ENCODE data around the gene ZGLP1. TPM values are rescaled to one million over a fixed set of nuclear protein-coding genes. Genes with fewer than 3 reads are reported as not detected.

The ZGLP1 gene
- total RNA-seq, 2 experiments from 2014 or later = 0.93 to 3.3 TPM

GRCh38 chr19:10295847-10296591 lies 13.6 kb downstream of the ZGLP1 start:
- peaks cover 2% of the 10 kb centered on the region for H3K36me3 Mint-ChIP-seq
- H3K4me3 Mint-ChIP-seq = peak overlapping the region; percentile 69
- ATAC-seq = no peak
- peaks cover 35% of the 10 kb centered on the region for H3K4me1 Mint-ChIP-seq
- no peaks in the 10 kb centered on the region for H3K9me3 Mint-ChIP-seq (ENCODE audit: low read depth)
- no peak for DNase-seq
- H3K27me3 Mint-ChIP-seq = peaks cover 56% of the 10 kb centered on the region
- peak overlapping the region; percentile 67 for H3K27ac Mint-ChIP-seq
- CTCF ChIA-PET = interaction anchor here (1.0 to 1.8 kb wide), 6 partner anchors 16 to 95 kb away, joined by 3 to 7 read pairs (median 5); partner anchors contain the start of gene ICAM1

GRCh38 chr19:10295305-10295846 lies 14.2 kb downstream of the ZGLP1 start:
- DNase-seq = peak; percentile 83
- Mint-ChIP-seq H3K27me3 (peaks cover 63% of the 10 kb centered on the region), H3K9me3 (ENCODE audit: low read depth) (no peaks in the 10 kb centered on the region), H3K27ac (peak overlapping the region; percentile 67), H3K4me3 (peak overlapping the region; percentile 69), H3K36me3 (peaks cover 2% of the 10 kb centered on the region), H3K4me1 (peaks cover 41% of the 10 kb centered on the region)
- CTCF ChIA-PET = interaction anchor here (1.0 to 1.8 kb wide), 5 partner anchors 15 to 96 kb away, joined by 4 to 7 read pairs (median 5); no protein-coding TSS in a partner anchor
- peak; percentile 72 for ATAC-seq

DNA sequence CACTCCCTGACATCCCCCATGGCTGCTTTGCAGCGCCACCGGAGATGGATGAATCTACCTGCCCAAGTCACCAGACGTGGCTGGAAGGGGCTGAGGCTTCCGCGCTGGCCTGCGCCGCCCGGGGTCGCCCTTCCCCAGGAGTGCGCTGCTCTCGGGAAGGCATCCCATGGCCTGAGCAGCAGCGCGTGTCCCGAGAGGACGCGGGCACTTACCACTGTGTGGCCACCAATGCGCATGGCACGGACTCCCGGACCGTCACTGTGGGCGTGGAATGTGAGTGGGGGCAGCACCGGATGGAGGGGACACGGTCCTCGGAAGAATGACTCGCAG lies 15.3 kb downstream of the ZGLP1 start:
- CTCF ChIA-PET = no interaction called here
- no peaks in the 10 kb centered on the region for H3K9me3 Mint-ChIP-seq (ENCODE audit: low read depth)
- H3K4me3 Mint-ChIP-seq = no peak overlapping the region
- H3K4me1 Mint-ChIP-seq = peaks cover 45% of the 10 kb centered on the region
- H3K27me3 Mint-ChIP-seq = peaks cover 63% of the 10 kb centered on the region
- DNase-seq (no peak), ATAC-seq (no peak)
- no peak overlapping the region for H3K27ac Mint-ChIP-seq
- H3K36me3 Mint-ChIP-seq = peaks cover 2% of the 10 kb centered on the region

DNA sequence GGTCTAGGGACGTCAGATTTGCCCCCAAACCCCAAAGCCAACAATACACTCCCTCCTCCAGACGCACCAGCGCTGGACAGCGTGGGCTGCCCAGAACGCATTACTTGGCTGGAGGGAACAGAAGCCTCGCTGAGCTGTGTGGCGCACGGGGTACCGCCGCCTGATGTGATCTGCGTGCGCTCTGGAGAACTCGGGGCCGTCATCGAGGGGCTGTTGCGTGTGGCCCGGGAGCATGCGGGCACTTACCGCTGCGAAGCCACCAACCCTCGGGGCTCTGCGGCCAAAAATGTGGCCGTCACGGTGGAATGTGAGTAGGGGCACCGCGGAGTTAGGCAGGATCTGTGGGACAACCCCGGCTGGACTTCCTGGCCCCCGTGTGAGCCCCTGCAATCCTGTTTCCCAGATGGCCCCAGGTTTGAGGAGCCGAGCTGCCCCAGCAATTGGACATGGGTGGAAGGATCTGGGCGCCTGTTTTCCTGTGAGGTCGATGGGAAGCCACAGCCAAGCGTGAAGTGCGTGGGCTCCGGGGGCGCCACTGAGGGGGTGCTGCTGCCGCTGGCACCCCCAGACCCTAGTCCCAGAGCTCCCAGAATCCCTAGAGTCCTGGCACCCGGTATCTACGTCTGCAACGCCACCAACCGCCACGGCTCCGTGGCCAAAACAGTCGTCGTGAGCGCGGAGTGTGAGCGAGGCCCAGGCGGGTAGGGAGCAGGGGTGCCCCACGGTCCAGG lies 15.8 kb downstream of the ZGLP1 start:
- H3K4me3 Mint-ChIP-seq = no peak overlapping the region
- no peaks in the 10 kb centered on the region for H3K9me3 Mint-ChIP-seq (ENCODE audit: low read depth)
- ATAC-seq = no peak
- no peak overlapping the region for H3K27ac Mint-ChIP-seq
- peaks cover 2% of the 10 kb centered on the region for H3K36me3 Mint-ChIP-seq
- H3K27me3 Mint-ChIP-seq = peaks cover 68% of the 10 kb centered on the region
- peaks cover 50% of the 10 kb centered on the region for H3K4me1 Mint-ChIP-seq
- DNase-seq = no peak
- CTCF ChIA-PET = interaction anchor here (10.1 kb wide), 1 partner anchor 23 kb away, joined by 116 read pairs; the partner anchor contains the start of gene ICAM1

- H3K4me3 Mint-ChIP-seq = peak overlapping the region; percentile 68
- peaks cover 56% of the 10 kb centered on the region for H3K4me1 Mint-ChIP-seq
- no peak for DNase-seq
- peaks cover 74% of the 10 kb centered on the region for H3K27me3 Mint-ChIP-seq
- H3K27ac Mint-ChIP-seq = peak overlapping the region; percentile 13
- H3K9me3 Mint-ChIP-seq (ENCODE audit: low read depth) = no peaks in the 10 kb centered on the region
- peaks cover 2% of the 10 kb centered on the region for H3K36me3 Mint-ChIP-seq
- ATAC-seq = no peak
- CTCF ChIA-PET = interaction anchor here (1.6 to 10.1 kb wide), 2 partner anchors 14 to 22 kb away, joined by 3 to 116 read pairs; partner anchors contain the start of gene ICAM1
Observed at GRCh38 chr19:10292789-10293636, 16.6 kb downstream of the ZGLP1 start.

DNA sequence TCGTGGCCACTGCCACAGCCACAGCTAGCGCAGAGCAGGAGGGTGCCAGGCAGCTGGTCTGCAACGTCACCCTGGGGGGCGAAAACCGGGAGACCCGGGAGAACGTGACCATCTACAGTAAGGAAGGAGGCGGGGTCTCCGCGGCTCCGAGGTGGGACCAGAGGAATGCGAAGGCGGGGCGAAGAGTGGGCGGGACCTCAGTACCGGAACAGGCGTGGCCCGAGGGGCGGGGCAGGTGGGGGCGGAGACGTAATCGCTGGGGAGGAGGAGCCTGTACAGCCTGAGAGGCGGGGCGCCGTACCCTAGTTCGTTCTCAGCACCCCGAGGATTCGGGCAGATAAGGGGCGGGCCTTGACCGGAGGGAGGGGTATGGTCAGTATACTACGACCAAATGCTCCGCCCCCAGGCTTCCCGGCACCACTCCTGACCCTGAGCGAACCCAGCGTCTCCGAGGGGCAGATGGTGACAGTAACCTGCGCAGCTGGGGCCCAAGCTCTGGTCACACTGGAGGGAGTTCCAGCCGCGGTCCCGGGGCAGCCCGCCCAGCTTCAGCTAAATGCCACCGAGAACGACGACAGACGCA lies 17.3 kb downstream of the ZGLP1 start:
- H3K27ac Mint-ChIP-seq = peak overlapping the region; percentile 24
- peaks cover 64% of the 10 kb centered on the region for H3K4me1 Mint-ChIP-seq
- peak overlapping the region; percentile 68 for H3K4me3 Mint-ChIP-seq
- H3K27me3 Mint-ChIP-seq = peaks cover 81% of the 10 kb centered on the region
- CTCF ChIA-PET = interaction anchor here (0.5 to 10.1 kb wide), 6 partner anchors 12 to 129 kb away, joined by 3 to 116 read pairs (median 4); partner anchors contain the start of genes ICAM1 and TYK2
- no peaks in the 10 kb centered on the region for H3K9me3 Mint-ChIP-seq (ENCODE audit: low read depth)
- H3K36me3 Mint-ChIP-seq = peaks cover 2% of the 10 kb centered on the region
- peak; percentile 87 for DNase-seq
- peak; percentile 67 for ATAC-seq

GRCh38 chr19:10291554-10292205 lies 17.9 kb downstream of the ZGLP1 start:
- DNase-seq (no peak), ATAC-seq (peak; percentile 2)
- Mint-ChIP-seq H3K9me3 (ENCODE audit: low read depth) (no peaks in the 10 kb centered on the region), H3K4me3 (peak overlapping the region; percentile 68), H3K4me1 (peaks cover 69% of the 10 kb centered on the region), H3K36me3 (peaks cover 2% of the 10 kb centered on the region), H3K27ac (peak overlapping the region; percentile 68), H3K27me3 (peaks cover 81% of the 10 kb centered on the region)
- CTCF ChIA-PET = interaction anchor here (0.5 to 10.1 kb wide), 9 partner anchors 11 to 135 kb away, joined by 3 to 116 read pairs (median 5); partner anchors contain the start of genes ICAM1 and TYK2

DNA sequence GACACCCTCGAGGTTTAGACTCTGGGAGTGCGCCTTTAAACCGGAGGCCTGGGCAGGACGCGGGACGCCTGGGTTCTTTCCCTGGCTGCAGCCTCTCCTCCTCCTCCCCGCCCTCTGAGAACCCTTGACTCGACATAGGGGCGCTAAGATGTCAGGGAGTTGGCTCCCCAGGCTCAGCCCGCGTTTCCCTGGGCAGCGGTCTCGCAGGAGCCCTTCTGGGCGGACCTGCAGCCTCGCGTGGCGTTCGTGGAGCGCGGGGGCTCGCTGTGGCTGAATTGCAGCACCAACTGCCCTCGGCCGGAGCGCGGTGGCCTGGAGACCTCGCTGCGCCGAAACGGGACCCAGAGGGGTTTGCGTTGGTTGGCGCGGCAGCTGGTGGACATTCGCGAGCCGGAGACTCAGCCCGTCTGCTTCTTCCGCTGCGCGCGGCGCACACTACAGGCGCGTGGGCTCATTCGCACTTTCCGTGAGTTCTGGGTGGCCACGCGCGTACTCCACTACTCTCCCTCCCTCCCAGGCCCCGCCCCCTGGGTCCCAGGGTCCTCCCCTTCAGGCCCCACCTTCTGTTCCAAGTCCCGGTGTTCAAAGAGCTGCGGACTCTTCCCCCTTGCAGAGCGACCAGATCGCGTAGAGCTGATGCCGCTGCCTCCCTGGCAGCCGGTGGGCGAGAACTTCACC lies 18.6 kb downstream of the ZGLP1 start:
- Mint-ChIP-seq H3K4me1 (peaks cover 74% of the 10 kb centered on the region), H3K27ac (peak overlapping the region; percentile 68), H3K4me3 (peak overlapping the region; percentile 68), H3K27me3 (peaks cover 79% of the 10 kb centered on the region), H3K36me3 (peaks cover 7% of the 10 kb centered on the region), H3K9me3 (ENCODE audit: low read depth) (no peaks in the 10 kb centered on the region)
- CTCF ChIA-PET = interaction anchor here (1.0 to 10.1 kb wide), 7 partner anchors 10 to 136 kb away, joined by 3 to 116 read pairs (median 6); partner anchors contain the start of genes ICAM1 and TYK2
- DNase-seq (peak; percentile 73), ATAC-seq (peak; percentile 14)

DNA sequence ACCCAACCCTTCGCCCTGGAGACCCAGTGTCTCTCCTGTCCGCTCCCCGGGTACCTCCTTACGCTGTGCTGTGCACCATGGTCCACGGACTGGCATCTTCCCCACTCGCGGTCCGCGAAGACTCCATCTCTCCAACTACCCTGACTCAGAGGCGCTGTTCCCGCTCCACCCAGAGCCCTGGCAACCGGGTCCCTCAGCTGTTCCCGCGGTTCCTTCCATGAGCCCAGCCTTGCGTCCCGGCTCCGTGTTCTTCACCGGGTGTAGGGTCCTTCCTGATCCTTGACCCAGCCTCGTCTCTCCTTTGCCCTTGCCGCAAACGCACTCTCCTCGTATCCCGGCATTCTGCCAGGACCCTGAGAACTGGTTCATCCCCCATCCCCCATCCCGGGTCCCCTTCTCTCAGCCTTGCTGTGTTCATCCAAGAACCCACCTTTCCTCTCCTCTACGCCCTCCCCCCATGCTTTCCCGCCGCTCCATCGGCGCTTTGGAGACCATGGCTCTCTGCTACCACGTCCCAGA lies 19.2 kb downstream of the ZGLP1 start:
- H3K27ac Mint-ChIP-seq = no peak overlapping the region
- H3K4me1 Mint-ChIP-seq = peaks cover 74% of the 10 kb centered on the region
- H3K27me3 Mint-ChIP-seq = peaks cover 74% of the 10 kb centered on the region
- H3K4me3 Mint-ChIP-seq = peak overlapping the region; percentile 68
- H3K36me3 Mint-ChIP-seq = peaks cover 11% of the 10 kb centered on the region
- CTCF ChIA-PET = interaction anchor here (1.0 to 10.1 kb wide), 8 partner anchors 9 to 136 kb away, joined by 3 to 116 read pairs (median 8); partner anchors contain the start of gene ICAM1
- no peaks in the 10 kb centered on the region for H3K9me3 Mint-ChIP-seq (ENCODE audit: low read depth)
- DNase-seq (no peak), ATAC-seq (no peak)

DNA sequence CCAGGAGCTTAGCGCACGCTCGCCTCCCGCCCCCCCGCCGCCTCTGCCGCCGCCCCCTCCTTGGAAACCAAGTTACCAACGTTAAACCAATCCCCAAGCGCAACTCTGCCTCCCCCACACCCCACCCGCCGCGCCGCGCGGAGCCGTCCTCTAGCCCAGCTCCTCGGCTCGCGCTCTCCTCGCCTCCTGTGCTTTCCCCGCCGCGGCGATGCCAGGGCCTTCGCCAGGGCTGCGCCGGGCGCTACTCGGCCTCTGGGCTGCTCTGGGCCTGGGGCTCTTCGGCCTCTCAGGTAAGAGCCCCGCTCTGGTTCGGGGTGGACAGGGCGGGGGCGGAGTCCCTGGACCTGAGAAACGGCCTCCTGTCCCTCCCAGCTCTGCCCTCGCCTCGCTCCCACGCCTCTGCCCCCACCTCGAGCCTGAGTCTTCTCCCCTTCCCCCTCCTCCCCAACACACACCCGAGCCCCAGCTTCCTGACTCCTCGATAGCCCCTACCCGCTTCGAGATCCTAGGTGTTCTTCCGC lies 19.7 kb downstream of the ZGLP1 start, which contains the start of gene ICAM5:
ICAM5 (plus strand) TSS at position 117 of the 521 bp plus-strand sequence; CDS start at position 209, 92 bp downstream.
- no peak for DNase-seq
- H3K36me3 Mint-ChIP-seq = peaks cover 16% of the 10 kb centered on the region
- H3K4me3 Mint-ChIP-seq = peak within 1 kb of the TSS; percentile 68
- H3K27me3 Mint-ChIP-seq = peaks cover 69% of the 10 kb centered on the region
- peaks cover 76% of the 10 kb centered on the region for H3K4me1 Mint-ChIP-seq
- CTCF ChIA-PET = interaction anchor here (1.0 to 10.1 kb wide), 8 partner anchors 9 to 127 kb away, joined by 3 to 116 read pairs (median 7); partner anchors contain the start of gene ICAM1
- peak within 1 kb of the TSS; percentile 49 for H3K27ac Mint-ChIP-seq
- no peaks in the 10 kb centered on the region for H3K9me3 Mint-ChIP-seq (ENCODE audit: low read depth)
- ATAC-seq = no peak
